ENCODE data around the gene RFFL. TPM values are rescaled to one million over a fixed set of nuclear protein-coding genes. Genes with fewer than 3 reads are reported as not detected.

Gene RFFL
- total RNA-seq, 1 experiment from 2014 or later, result 29.2 TPM

DNA sequence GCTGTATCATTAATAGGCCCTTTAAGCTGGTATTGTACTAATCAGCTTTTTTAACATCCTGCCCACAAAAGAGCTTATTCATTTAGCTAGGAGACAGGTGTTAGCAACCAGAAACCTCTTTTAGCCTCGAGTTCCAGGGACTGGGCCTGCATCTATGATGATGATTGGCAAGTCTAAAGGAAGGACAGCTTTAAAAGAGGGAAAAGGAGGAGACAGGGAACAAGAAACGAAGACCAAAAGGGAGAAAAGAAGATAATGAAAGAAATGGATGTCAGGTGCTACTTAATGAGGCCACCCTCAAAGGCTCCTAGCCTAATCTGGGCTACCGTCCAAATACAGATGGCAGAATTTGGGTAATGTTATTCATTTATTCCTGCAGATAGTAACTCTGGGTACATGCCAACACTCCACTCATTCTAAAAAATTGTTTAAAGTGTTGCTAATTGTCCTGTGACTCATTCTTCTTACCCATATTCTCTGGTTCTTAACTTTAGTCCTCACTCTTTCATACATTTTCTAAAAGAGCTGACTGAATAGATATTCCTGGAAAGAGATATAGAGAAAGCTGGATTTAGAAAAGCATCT lies 18.7 kb upstream of the RFFL start:
- CTCF ChIA-PET, result interaction anchor here (1.0 kb wide), 1 partner anchor 14 kb away, joined by 4 read pairs; no protein-coding TSS in a partner anchor
- peaks cover 66% of the 10 kb centered on the region for H3K4me1 Mint-ChIP-seq (ENCODE audit: low read depth, unreplicated experiment)
- H3K36me3 Mint-ChIP-seq (ENCODE audit: insufficient read depth, unreplicated experiment), result peaks cover 38% of the 10 kb centered on the region
- peak; percentile 31 for DNase-seq
- H3K27ac Mint-ChIP-seq (ENCODE audit: unreplicated experiment), result peak overlapping the region; percentile 60
- intact Hi-C loops (cut with micrococcal nuclease; ENCODE audit: unreplicated experiment), result loop anchor here (1.0 kb wide), 1 partner anchor 8 kb away; no protein-coding TSS in a partner anchor
- no TSS peak for BruUV-seq (replicated peaks)
- H3K9me3 Mint-ChIP-seq (ENCODE audit: low read depth, unreplicated experiment), result no peaks in the 10 kb centered on the region
- H3K4me3 Mint-ChIP-seq (ENCODE audit: low read depth, unreplicated experiment), result peak overlapping the region; percentile 22
- H3K27me3 Mint-ChIP-seq (ENCODE audit: unreplicated experiment), result no peaks in the 10 kb centered on the region
- TF ChIP-seq, protein P1, sequence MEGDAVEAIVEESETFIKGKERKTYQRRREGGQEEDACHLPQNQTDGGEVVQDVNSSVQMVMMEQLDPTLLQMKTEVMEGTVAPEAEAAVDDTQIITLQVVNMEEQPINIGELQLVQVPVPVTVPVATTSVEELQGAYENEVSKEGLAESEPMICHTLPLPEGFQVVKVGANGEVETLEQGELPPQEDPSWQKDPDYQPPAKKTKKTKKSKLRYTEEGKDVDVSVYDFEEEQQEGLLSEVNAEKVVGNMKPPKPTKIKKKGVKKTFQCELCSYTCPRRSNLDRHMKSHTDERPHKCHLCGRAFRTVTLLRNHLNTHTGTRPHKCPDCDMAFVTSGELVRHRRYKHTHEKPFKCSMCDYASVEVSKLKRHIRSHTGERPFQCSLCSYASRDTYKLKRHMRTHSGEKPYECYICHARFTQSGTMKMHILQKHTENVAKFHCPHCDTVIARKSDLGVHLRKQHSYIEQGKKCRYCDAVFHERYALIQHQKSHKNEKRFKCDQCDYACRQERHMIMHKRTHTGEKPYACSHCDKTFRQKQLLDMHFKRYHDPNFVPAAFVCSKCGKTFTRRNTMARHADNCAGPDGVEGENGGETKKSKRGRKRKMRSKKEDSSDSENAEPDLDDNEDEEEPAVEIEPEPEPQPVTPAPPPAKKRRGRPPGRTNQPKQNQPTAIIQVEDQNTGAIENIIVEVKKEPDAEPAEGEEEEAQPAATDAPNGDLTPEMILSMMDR (IDR thresholded peaks at IDR 0.05; ENCODE audit: unreplicated experiment), result no peak

DNA sequence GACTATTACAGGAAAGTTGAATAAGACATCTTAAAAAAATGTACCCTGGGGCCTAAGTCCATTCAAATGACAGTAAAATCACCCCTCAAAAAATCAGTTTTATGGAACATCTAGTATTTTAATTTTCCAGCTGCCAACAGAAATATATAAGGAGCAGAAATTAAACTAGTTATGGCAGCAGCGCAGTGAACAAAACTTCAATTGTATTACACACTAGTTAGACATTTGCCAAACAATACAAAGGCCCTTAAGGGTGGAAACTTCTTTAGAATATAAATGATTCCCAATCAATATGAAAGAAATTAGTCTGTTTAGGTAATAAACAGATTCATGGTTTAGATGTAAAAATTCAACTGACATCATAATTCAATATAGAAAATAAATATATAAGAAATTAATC lies 18.1 kb upstream of the RFFL start:
- DNase-seq, result no peak
- BruUV-seq (replicated peaks), result no TSS peak
- Mint-ChIP-seq H3K27ac (ENCODE audit: unreplicated experiment) (peak overlapping the region; percentile 60), H3K4me1 (ENCODE audit: low read depth, unreplicated experiment) (peaks cover 61% of the 10 kb centered on the region), H3K4me3 (ENCODE audit: low read depth, unreplicated experiment) (peak overlapping the region; percentile 22), H3K27me3 (ENCODE audit: unreplicated experiment) (no peaks in the 10 kb centered on the region), H3K9me3 (ENCODE audit: low read depth, unreplicated experiment) (no peaks in the 10 kb centered on the region), H3K36me3 (ENCODE audit: insufficient read depth, unreplicated experiment) (peaks cover 34% of the 10 kb centered on the region)
- intact Hi-C loops (cut with micrococcal nuclease; ENCODE audit: unreplicated experiment), result loop anchor here (1.0 kb wide), 1 partner anchor 7 kb away; no protein-coding TSS in a partner anchor
- CTCF ChIA-PET, result interaction anchor here (1.0 kb wide), 1 partner anchor 14 kb away, joined by 4 read pairs; no protein-coding TSS in a partner anchor
- TF ChIP-seq, protein P1 (IDR thresholded peaks at IDR 0.05; ENCODE audit: unreplicated experiment), result no peak

DNA sequence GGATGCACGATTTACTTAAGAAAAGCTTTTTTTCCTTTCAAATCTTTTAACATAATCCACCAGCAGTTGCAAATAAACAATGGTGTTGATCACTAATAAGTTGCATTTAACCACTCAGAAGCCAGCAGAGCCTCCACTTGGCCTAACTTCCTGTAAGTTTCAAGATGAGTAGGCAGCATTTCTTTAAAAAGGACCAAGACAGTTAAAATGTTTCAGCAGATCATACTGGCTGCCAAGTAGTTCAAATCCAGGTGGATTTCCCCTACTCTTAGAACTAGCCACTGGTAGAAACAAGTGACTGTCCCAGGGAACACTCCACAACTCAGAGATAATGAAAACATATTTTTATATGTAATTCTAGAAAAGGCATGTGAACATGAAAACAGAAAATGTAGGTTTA lies 17.0 kb upstream of the RFFL start:
- CTCF ChIA-PET, result no interaction called here
- no TSS peak for BruUV-seq (replicated peaks)
- TF ChIP-seq, protein P1 (IDR thresholded peaks at IDR 0.05; ENCODE audit: unreplicated experiment), result no peak
- no peaks in the 10 kb centered on the region for H3K27me3 Mint-ChIP-seq (ENCODE audit: unreplicated experiment)
- H3K27ac Mint-ChIP-seq (ENCODE audit: unreplicated experiment), result no peak overlapping the region
- intact Hi-C loops (cut with micrococcal nuclease; ENCODE audit: unreplicated experiment), result no loop called here
- H3K36me3 Mint-ChIP-seq (ENCODE audit: insufficient read depth, unreplicated experiment), result peaks cover 26% of the 10 kb centered on the region
- no peak for DNase-seq
- peaks cover 54% of the 10 kb centered on the region for H3K4me1 Mint-ChIP-seq (ENCODE audit: low read depth, unreplicated experiment)
- no peaks in the 10 kb centered on the region for H3K9me3 Mint-ChIP-seq (ENCODE audit: low read depth, unreplicated experiment)
- no peak overlapping the region for H3K4me3 Mint-ChIP-seq (ENCODE audit: low read depth, unreplicated experiment)

DNA sequence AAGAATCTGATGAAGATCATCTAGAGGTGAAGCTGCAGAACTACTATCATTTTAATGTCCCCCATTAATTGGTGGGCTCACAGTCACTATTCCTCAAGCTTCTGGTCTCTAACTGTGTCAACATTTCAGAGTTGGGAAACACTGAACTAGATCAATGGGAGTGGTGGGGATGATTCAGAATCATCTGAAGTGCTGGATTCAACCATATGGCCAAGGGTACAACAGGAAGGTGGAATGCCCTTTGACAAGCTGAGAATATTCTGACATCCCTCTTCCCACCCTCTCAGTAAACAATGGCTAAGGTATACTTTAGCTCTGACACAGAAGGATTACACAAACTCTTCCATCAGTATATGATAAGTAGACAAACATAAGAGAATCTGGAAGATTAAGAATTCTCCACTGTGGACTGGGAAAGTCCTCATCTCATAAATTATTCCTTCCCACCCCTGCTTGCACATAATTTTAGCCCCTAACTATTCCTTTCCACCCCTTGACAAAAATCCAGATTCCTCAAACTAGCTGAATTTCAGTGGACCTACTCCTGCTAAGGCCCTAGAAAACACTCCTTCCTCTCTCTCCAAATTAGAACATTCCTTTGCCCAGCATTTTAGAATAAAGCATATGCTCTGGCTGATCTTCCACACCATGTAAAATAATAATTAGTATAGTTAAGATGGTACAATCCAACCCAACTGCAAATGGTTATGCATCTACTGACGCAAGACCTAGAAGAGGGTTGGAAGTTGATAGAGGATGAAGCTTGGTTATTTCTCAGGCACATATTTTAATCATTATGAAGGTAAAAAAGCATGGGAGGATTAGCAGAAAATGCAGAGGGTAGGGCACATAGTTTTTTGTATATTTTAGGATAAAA lies 16.3 kb upstream of the RFFL start:
- Mint-ChIP-seq H3K9me3 (ENCODE audit: low read depth, unreplicated experiment) (no peaks in the 10 kb centered on the region), H3K4me1 (ENCODE audit: low read depth, unreplicated experiment) (peaks cover 59% of the 10 kb centered on the region), H3K36me3 (ENCODE audit: insufficient read depth, unreplicated experiment) (peaks cover 18% of the 10 kb centered on the region), H3K27me3 (ENCODE audit: unreplicated experiment) (no peaks in the 10 kb centered on the region), H3K4me3 (ENCODE audit: low read depth, unreplicated experiment) (no peak overlapping the region), H3K27ac (ENCODE audit: unreplicated experiment) (no peak overlapping the region)
- BruUV-seq (replicated peaks), result no TSS peak
- DNase-seq, result no peak
- CTCF ChIA-PET, result no interaction called here
- TF ChIP-seq, protein P1 (IDR thresholded peaks at IDR 0.05; ENCODE audit: unreplicated experiment), result no peak
- intact Hi-C loops (cut with micrococcal nuclease; ENCODE audit: unreplicated experiment), result no loop called here

Data from Calu3 (cell line).